HepG2 (cell line): ENCODE data around the gene TRPV4. TPM values are rescaled to one million over a fixed set of nuclear protein-coding genes. Genes with fewer than 3 reads are reported as not detected.

Experiments
- ATAC-seq: fragments of 200-7000 bp; cut with Tn5 transposase; 3 replicates; pipeline ENCODE4 v1.9.1; 2020; ENCODE audit warnings: mild to moderate bottlenecking, moderate library complexity
- BruUV-seq: library from RNA; stranded (reverse); fragments of 400-500 nt; replicated peaks from 2 replicates; lab custom pipeline; 2021; lab: Mats Ljungman, UMichigan
- CTCF ChIA-PET: fragments of 300-600 bp; formaldehyde crosslinking; extraction: SDS; loops from one replicate; lab custom pipeline; 2021; ENCODE audit warnings: low total read pairs, inconsistent platforms, low intra/inter-chr PET ratio; lab: Yijun Ruan, JAX
- POLR2A ChIA-PET: fragments of 350-600 bp; sonication (Branson Sonifier 250); formaldehyde crosslinking; loops from one replicate; lab custom pipeline; 2020; ENCODE audit warnings: antibody characterized with exemption, inconsistent platforms; lab: Yijun Ruan, JAX
- DNase-seq: peaks from one replicate; pipeline ENCODE4 v3.0.0-alpha.2; 2015; ENCODE audit warnings: low spot score
- FAIRE-seq: peaks from 3 replicates; lab custom pipeline; 2011; peaks lifted over from hg19 to GRCh38; lab: Jason Lieb, UNC
- H2AFZ ChIP-seq: one replicate; pipeline ENCODE4 v1.6.1; 2011; ENCODE audit warnings: low read length, inconsistent platforms
- H3K27ac ChIP-seq: fragments of 300-600 bp; 3 replicates; pipeline ENCODE4 v1.8.0; 2011; ENCODE audit warnings: mixed run types, mild to moderate bottlenecking, mixed read lengths, low read length, inconsistent platforms; ENCODE audit not compliant: insufficient read depth; ENCODE audit errors: extremely low read length
- H3K27me3 ChIP-seq, 2 experiments: fragments of 200-600 bp in 1 of 2; 2 replicates in 1 of 2; 3 replicates in 1 of 2; pipeline versions ENCODE4 v1.6.0 to v1.8.0; 2011; ENCODE audit warnings: low read length in 2 of 2, mild to moderate bottlenecking in 2 of 2, moderate library complexity in 2 of 2, inconsistent platforms in 1 of 2; ENCODE audit not compliant: insufficient read depth in 2 of 2, control insufficient read depth in 1 of 2
- H3K36me3 ChIP-seq, 2 experiments: fragments of 200-600 bp in 1 of 2; replicated peaks in 1 of 2; 2 replicates in 1 of 2; 3 replicates in 1 of 2; pipeline versions ENCODE4 v1.5.1 to v1.8.0; 2011; ENCODE audit warnings: low read length in 2 of 2, inconsistent platforms in 1 of 2; ENCODE audit not compliant: insufficient read depth in 2 of 2, control insufficient read depth in 1 of 2
- H3K4me1 ChIP-seq: 2 replicates; pipeline ENCODE4 v1.5.1; 2012; ENCODE audit warnings: low read length, inconsistent platforms; ENCODE audit not compliant: insufficient read depth
- H3K4me2 ChIP-seq: 2 replicates; pipeline ENCODE4 v1.6.0; 2011; ENCODE audit warnings: low read depth, low read length, inconsistent platforms
- H3K4me3 ChIP-seq, 3 experiments: fragments of 200-600 bp in 1 of 3; sonication (generic), shearing (Covaris generic) in 1 of 3; replicated peaks in 1 of 3; 2 replicates each; pipeline ENCODE4 v1.5.1; 2011 to 2016; ENCODE audit warnings: low read length in 3 of 3, inconsistent platforms in 2 of 3, low read depth in 2 of 3, mild to moderate bottlenecking in 2 of 3, control low read depth in 1 of 3, mixed read lengths in 1 of 3; ENCODE audit not compliant: insufficient read depth in 1 of 3
- H3K79me2 ChIP-seq: one replicate; pipeline ENCODE4 v1.6.1; 2011; ENCODE audit warnings: low read length, inconsistent platforms; ENCODE audit not compliant: insufficient read depth
- H3K9ac ChIP-seq: 2 replicates; pipeline ENCODE4 v1.6.0; 2011; ENCODE audit warnings: mild to moderate bottlenecking, low read depth, low read length, inconsistent platforms; ENCODE audit not compliant: insufficient read depth
- H3K9me3 ChIP-seq: 2 replicates; pipeline ENCODE4 v1.5.1; 2012; ENCODE audit warnings: mild to moderate bottlenecking, low read length
- H4K20me1 ChIP-seq: 2 replicates; pipeline ENCODE4 v1.6.0; 2011; ENCODE audit warnings: inconsistent platforms, mild to moderate bottlenecking, low read length, moderate library complexity; ENCODE audit not compliant: insufficient read depth
- ASH2L ChIP-seq: fragments of 300-600, 200-600 bp; sonication (generic); IDR thresholded peaks from 2 replicates; pipeline ENCODE4 v1.7.0; 2017; ENCODE audit warnings: low read depth, mild to moderate bottlenecking, moderate library complexity, mixed read lengths, low read length; ENCODE audit not compliant: insufficient read length
- HNF4G ChIP-seq, 2 experiments: sonication (generic) in 1 of 2; formaldehyde crosslinking in 1 of 2; IDR thresholded peaks; 2 replicates each; pipeline versions ENCODE4 v1.4.0 to v1.6.1; 2011 to 2020; ENCODE audit warnings: borderline replicate concordance in 2 of 2, low read depth in 2 of 2, mild to moderate bottlenecking in 2 of 2, low read length in 1 of 2, missing genetic modification reagents in 1 of 2, moderate library complexity in 1 of 2
- MAFK ChIP-seq, 2 experiments: IDR thresholded peaks in 1 of 2; conservative IDR thresholded peaks in 1 of 2; 2 replicates each; pipeline ENCODE4 v1.6.1; 2011; ENCODE audit warnings: improper control_type of control experiment in 2 of 2, low read length in 2 of 2
- NFYB ChIP-seq: sonication (generic); formaldehyde crosslinking; IDR thresholded peaks from 2 replicates; pipeline ENCODE4 v1.4.0; 2020; ENCODE audit warnings: missing genetic modification reagents
- NFYC ChIP-seq: IDR thresholded peaks from 2 replicates; pipeline ENCODE4 v1.6.1; 2016; ENCODE audit warnings: missing genetic modification reagents, missing compliant biosample characterization
- SAP130 ChIP-seq: IDR thresholded peaks from 2 replicates; pipeline ENCODE4 v1.6.1; 2016; ENCODE audit warnings: low read depth
- USF2 ChIP-seq, 2 experiments: sonication (generic) in 1 of 2; formaldehyde crosslinking in 1 of 2; IDR thresholded peaks; 2 replicates each; pipeline versions ENCODE4 v1.5.1 to v1.6.1; 2011 to 2020; ENCODE audit warnings: borderline replicate concordance in 1 of 2, low read depth in 1 of 2, low read length in 1 of 2, mild to moderate bottlenecking in 1 of 2, missing genetic modification reagents in 1 of 2, moderate library complexity in 1 of 2
- YY1 ChIP-seq: IDR thresholded peaks from 2 replicates; pipeline ENCODE4 v1.6.1; 2011; ENCODE audit warnings: low read length, low read depth, moderate library complexity, mild to moderate bottlenecking; ENCODE audit not compliant: insufficient read depth, insufficient replicate concordance
- ZBTB10 ChIP-seq: sonication (generic); formaldehyde crosslinking; IDR thresholded peaks from 2 replicates; pipeline ENCODE4 v1.4.0; 2020; ENCODE audit warnings: missing genetic modification reagents, borderline replicate concordance
- ZBTB37 ChIP-seq: sonication (generic); formaldehyde crosslinking; IDR thresholded peaks from 2 replicates; pipeline ENCODE4 v1.4.0; 2020; ENCODE audit warnings: mild to moderate bottlenecking, missing genetic modification reagents
- ZFY ChIP-seq: sonication (generic); formaldehyde crosslinking; IDR thresholded peaks from 2 replicates; pipeline ENCODE4 v1.4.0; 2020; ENCODE audit warnings: missing genetic modification reagents
- ZNF136 ChIP-seq: sonication (generic); formaldehyde crosslinking; IDR thresholded peaks from 2 replicates; pipeline ENCODE4 v1.8.1; 2022; ENCODE audit warnings: low read depth, mild to moderate bottlenecking, moderate library complexity, missing genetic modification reagents
- ZNF333 ChIP-seq: sonication (generic); formaldehyde crosslinking; IDR thresholded peaks from 2 replicates; pipeline ENCODE4 v1.4.0; 2020; ENCODE audit warnings: mild to moderate bottlenecking, missing genetic modification reagents, borderline replicate concordance
- ZNF7 ChIP-seq: IDR thresholded peaks from 2 replicates; pipeline ENCODE4 v1.6.1; 2016; ENCODE audit warnings: missing biosample characterization, missing genetic modification reagents
- WGBS: methylation state at CpG from one replicate; pipeline ENCODE4 v1.1.6; 2017; ENCODE audit warnings: low lambda C conversion rate; 5-methylcytosine and 5-hydroxymethylcytosine counted together
- in situ Hi-C: cut with HindIII; loops from 2 replicates; pipeline ENCODE4 v1.10.0; 2017; ENCODE audit warnings: low pct_unique_long_range_greater_than_20kb; ENCODE audit not compliant: extremely low pct_ligation_motif_present
- intact Hi-C: fragments of 100-400 bp; cut with micrococcal nuclease; formaldehyde crosslinking; loops from one replicate; pipeline ENCODE4 v1.10.0; 2022; ENCODE audit not compliant: unreplicated experiment
- polyA plus RNA-seq, 8 experiments: library from polyadenylated mRNA; depleted of rRNA in 3 of 8; stranded (reverse) in 7 of 8; unstranded in 1 of 8; fragments of >200 nt; fragmentation: Illumina TruSeq in 4 of 8; extraction: Trizol in 4 of 8; gene quantifications; 2 replicates each; pipeline versions ENCODE4 v1.2.1 to v1.2.3, GENCODE V29; 2011 to 2016; ENCODE audit warnings: low read depth in 4 of 8, missing spikeins in 1 of 8, mixed read lengths in 1 of 8; ENCODE audit not compliant: insufficient read depth in 1 of 8
- total RNA-seq, 5 experiments: library from RNA; depleted of rRNA; stranded (reverse); fragments of >200 nt; fragmentation: Illumina TruSeq; extraction: Trizol; gene quantifications; 2 replicates each; pipeline ENCODE4 v1.2.3, GENCODE V29; 2016; ENCODE audit warnings: low read depth in 1 of 5

The TRPV4 gene
- total and polyA plus RNA-seq, 2 of the 13 experiments (the other 11 are each of a cell fraction or from before 2014, with no cell fraction given) = 0.66 to 4.7 TPM

- no peaks in the 10 kb centered on the region for H3K79me2 ChIP-seq
- no peak overlapping the region for H3K27ac ChIP-seq
- ATAC-seq = peak; percentile 71
- intact Hi-C loops (loop anchor here (1.0 kb wide), 1 partner anchor 345 kb away; no protein-coding TSS in a partner anchor), in situ Hi-C loops (loop anchor here (5.0 kb wide), 2 partner anchors 260 to 350 kb away; no protein-coding TSS in a partner anchor)
- peak overlapping the region; percentile 30 to 63 (median 59) for H3K4me3 ChIP-seq
- ChIA-PET CTCF (interaction anchor here (1.1 kb wide), 1 partner anchor 259 kb away, joined by 4 read pairs; no protein-coding TSS in a partner anchor), POLR2A (interaction anchor here (0.8 to 1.5 kb wide), 3 partner anchors 173 to 180 kb away, joined by 3 to 7 read pairs (median 4); no protein-coding TSS in a partner anchor)
- no peaks in the 10 kb centered on the region for H3K9me3 ChIP-seq
- no peaks in the 10 kb centered on the region for H3K36me3 ChIP-seq
- peaks cover 52% of the 10 kb centered on the region for H3K4me1 ChIP-seq
- no peaks in the 10 kb centered on the region; a peak in 1 of 5 replicates for H3K27me3 ChIP-seq
- DNase-seq = peak; percentile 83
- peak overlapping the region; percentile 84 for H3K4me2 ChIP-seq
- WGBS = 7% methylated on average over 5 of the region's 5 CpGs
- BruUV-seq = no TSS peak
- H3K9ac ChIP-seq = peak overlapping the region; percentile 39
- no peaks in the 10 kb centered on the region for H4K20me1 ChIP-seq
- H2AFZ ChIP-seq = peak overlapping the region; percentile 81
- peak; percentile 90 for FAIRE-seq
- TF ChIP-seq ZBTB10 (CRISPR knock-in tag) = no peak
- peak; percentile 81 for TF ChIP-seq NFYC (CRISPR knock-in tag)
- no peak for TF ChIP-seq ASH2L
- no peak for TF ChIP-seq ZBTB37
- TF ChIP-seq ZNF136 (CRISPR knock-in tag) = no peak
- TF ChIP-seq SAP130 (CRISPR knock-in tag) = peak; percentile 15; the same call in 1 of the 2 replicates
- no peak for TF ChIP-seq MAFK (conservative IDR thresholded peaks at IDR 0.05 in 1 of 2, IDR thresholded peaks at IDR 0.05 in 1 of 2; ENCODE audit: low read length in 2 of 2)
- peak; percentile 72 for TF ChIP-seq NFYB (CRISPR knock-in tag)
- TF ChIP-seq ZNF7 (CRISPR knock-in tag) = peak; percentile 64
- TF ChIP-seq YY1 = no peak
- peak; percentile 74 for TF ChIP-seq USF2 (IDR thresholded peaks at IDR 0.05; ENCODE audit: low read depth, low read length)
- peak; percentile 89; the same call in 1 of the 2 replicates for TF ChIP-seq USF2 (CRISPR knock-in tag; IDR thresholded peaks at IDR 0.05; ENCODE audit: borderline replicate concordance)
- no peak for TF ChIP-seq HNF4G (IDR thresholded peaks at IDR 0.05; ENCODE audit: borderline replicate concordance, low read depth, low read length)
- TF ChIP-seq HNF4G (CRISPR knock-in tag; IDR thresholded peaks at IDR 0.05; ENCODE audit: borderline replicate concordance, low read depth) = no peak
- TF ChIP-seq ZFY = 0 out of 2 replicates have a peak, but pooled peaks have one; percentile 9
- TF ChIP-seq ZNF333 (CRISPR knock-in tag) = no peak
Observed at GRCh38 chr12:109777544-109777943, 55.7 kb downstream of the TRPV4 start.
